Measurements from ENCODE around the gene CAGE1.

Gene CAGE1

GRCh38 chr6:7425808-7426190 is 36.3 kb upstream of the CAGE1 start:
- no peak for TF ChIP-seq SPI1 (IDR thresholded peaks at IDR 0.05; ENCODE audit: low read depth, low read length)
- TF ChIP-seq POLR2A (IDR thresholded peaks at IDR 0.05; ENCODE audit: low read depth, low read length) = no peak
- no peak for TF ChIP-seq TAF1 (IDR thresholded peaks at IDR 0.05; ENCODE audit: low read depth, low read length)
- TF ChIP-seq POU2F2 (IDR thresholded peaks at IDR 0.05; ENCODE audit: low read depth, low read length) = no peak
- TF ChIP-seq PAX5 (IDR thresholded peaks at IDR 0.05; ENCODE audit: insufficient read depth, low read length, severe bottlenecking) = no peak
- TF ChIP-seq POLR2AphosphoS5 (IDR thresholded peaks at IDR 0.05; ENCODE audit: low read depth, low read length) = no peak
- DNase-seq (ENCODE audit: insufficient read length, low spot score) (no peak), FAIRE-seq (no peak)

- TF ChIP-seq PAX5 (IDR thresholded peaks at IDR 0.05; ENCODE audit: insufficient read depth, low read length, severe bottlenecking) = no peak
- TF ChIP-seq POU2F2 (IDR thresholded peaks at IDR 0.05; ENCODE audit: low read depth, low read length) = no peak
- TF ChIP-seq POLR2AphosphoS5 (IDR thresholded peaks at IDR 0.05; ENCODE audit: low read depth, low read length) = no peak
- no peak for TF ChIP-seq TAF1 (IDR thresholded peaks at IDR 0.05; ENCODE audit: low read depth, low read length)
- no peak for TF ChIP-seq POLR2A (IDR thresholded peaks at IDR 0.05; ENCODE audit: low read depth, low read length)
- no peak for TF ChIP-seq SPI1 (IDR thresholded peaks at IDR 0.05; ENCODE audit: low read depth, low read length)
- FAIRE-seq (no peak), DNase-seq (ENCODE audit: insufficient read length, low spot score) (no peak)
Measured at GRCh38 chr6:7424967-7425807, 35.6 kb upstream of the CAGE1 start.

- FAIRE-seq = no peak
- no peak for DNase-seq (ENCODE audit: insufficient read length, low spot score)
- TF ChIP-seq TAF1 (IDR thresholded peaks at IDR 0.05; ENCODE audit: low read depth, low read length) = no peak
Measured at GRCh38 chr6:7424058-7424457, 34.5 kb upstream of the CAGE1 start.

GRCh38 chr6:7421066-7421465 is 31.5 kb upstream of the CAGE1 start:
- FAIRE-seq (no peak), DNase-seq (ENCODE audit: insufficient read length, low spot score) (no peak)
- TF ChIP-seq SPI1 (IDR thresholded peaks at IDR 0.05; ENCODE audit: low read depth, low read length) = no peak
- no peak for TF ChIP-seq POLR2A (IDR thresholded peaks at IDR 0.05; ENCODE audit: low read depth, low read length)
- no peak for TF ChIP-seq POU2F2 (IDR thresholded peaks at IDR 0.05; ENCODE audit: low read depth, low read length)

GRCh38 chr6:7419065-7419464 is 29.5 kb upstream of the CAGE1 start:
- FAIRE-seq (no peak), DNase-seq (ENCODE audit: insufficient read length, low spot score) (no peak)

GRCh38 chr6:7418238-7418905 is 28.8 kb upstream of the CAGE1 start:
- no peak for DNase-seq (ENCODE audit: insufficient read length, low spot score)
- no peak for FAIRE-seq
- TF ChIP-seq TAF1 (IDR thresholded peaks at IDR 0.05; ENCODE audit: low read depth, low read length) = no peak
- TF ChIP-seq POU2F2 (IDR thresholded peaks at IDR 0.05; ENCODE audit: low read depth, low read length) = no peak
- TF ChIP-seq POLR2AphosphoS5 (IDR thresholded peaks at IDR 0.05; ENCODE audit: low read depth, low read length) = no peak
- no peak for TF ChIP-seq SPI1 (IDR thresholded peaks at IDR 0.05; ENCODE audit: low read depth, low read length)
- 0 out of 2 replicates have a peak, but pooled peaks have one; percentile 17 for TF ChIP-seq POLR2A (IDR thresholded peaks at IDR 0.05; ENCODE audit: low read depth, low read length)
- no peak for TF ChIP-seq PAX5 (IDR thresholded peaks at IDR 0.05; ENCODE audit: insufficient read depth, low read length, severe bottlenecking)

More at GRCh38 chr6:7419065-7419464, 29.5 kb upstream of the CAGE1 start:
- no peak for TF ChIP-seq PAX5 (IDR thresholded peaks at IDR 0.05; ENCODE audit: insufficient read depth, low read length, severe bottlenecking)
- TF ChIP-seq SPI1 (IDR thresholded peaks at IDR 0.05; ENCODE audit: low read depth, low read length) = no peak
- TF ChIP-seq POU2F2 (IDR thresholded peaks at IDR 0.05; ENCODE audit: low read depth, low read length) = no peak
- no peak for TF ChIP-seq POLR2AphosphoS5 (IDR thresholded peaks at IDR 0.05; ENCODE audit: low read depth, low read length)
- TF ChIP-seq TAF1 (IDR thresholded peaks at IDR 0.05; ENCODE audit: low read depth, low read length) = no peak
- TF ChIP-seq POLR2A (IDR thresholded peaks at IDR 0.05; ENCODE audit: low read depth, low read length) = no peak

GRCh38 chr6:7417684-7418083 is 28.1 kb upstream of the CAGE1 start:
- TF ChIP-seq POLR2A (IDR thresholded peaks at IDR 0.05; ENCODE audit: low read depth, low read length) (no peak), POU2F2 (IDR thresholded peaks at IDR 0.05; ENCODE audit: low read depth, low read length) (no peak), SPI1 (IDR thresholded peaks at IDR 0.05; ENCODE audit: low read depth, low read length) (no peak)
- FAIRE-seq (no peak), DNase-seq (ENCODE audit: insufficient read length, low spot score) (no peak)

- DNase-seq (ENCODE audit: insufficient read length, low spot score) (no peak), FAIRE-seq (no peak)
- TF ChIP-seq PAX5 (IDR thresholded peaks at IDR 0.05; ENCODE audit: insufficient read depth, low read length, severe bottlenecking) = no peak
- TF ChIP-seq POLR2A (IDR thresholded peaks at IDR 0.05; ENCODE audit: low read depth, low read length) = no peak
- TF ChIP-seq TAF1 (IDR thresholded peaks at IDR 0.05; ENCODE audit: low read depth, low read length) = no peak
- no peak for TF ChIP-seq POLR2AphosphoS5 (IDR thresholded peaks at IDR 0.05; ENCODE audit: low read depth, low read length)
- TF ChIP-seq POU2F2 (IDR thresholded peaks at IDR 0.05; ENCODE audit: low read depth, low read length) = no peak
- TF ChIP-seq SPI1 (IDR thresholded peaks at IDR 0.05; ENCODE audit: low read depth, low read length) = no peak
Measured at GRCh38 chr6:7414811-7415210, 25.3 kb upstream of the CAGE1 start.

GRCh38 chr6:7413151-7413823 is 23.7 kb upstream of the CAGE1 start:
- no peak for DNase-seq (ENCODE audit: insufficient read length, low spot score)
- FAIRE-seq = no peak
- TF ChIP-seq SPI1 (IDR thresholded peaks at IDR 0.05; ENCODE audit: low read depth, low read length) (no peak), POLR2AphosphoS5 (IDR thresholded peaks at IDR 0.05; ENCODE audit: low read depth, low read length) (no peak), POLR2A (IDR thresholded peaks at IDR 0.05; ENCODE audit: low read depth, low read length) (no peak), TAF1 (IDR thresholded peaks at IDR 0.05; ENCODE audit: low read depth, low read length) (no peak), PAX5 (IDR thresholded peaks at IDR 0.05; ENCODE audit: insufficient read depth, low read length, severe bottlenecking) (no peak), POU2F2 (IDR thresholded peaks at IDR 0.05; ENCODE audit: low read depth, low read length) (no peak)
